CD4-positive, CD25-positive, alpha-beta regulatory T cell (primary cell): ENCODE measurements around the gene GPR107. TPM values are rescaled to one million over a fixed set of nuclear protein-coding genes. Genes with fewer than 3 reads are reported as not detected.

Experiments
- ATAC-seq, 2 donors: fragments of 150-1000 bp; cut with Tn5 transposase; one replicate each; pipeline ENCODE4 v1.10.0; 2021; ENCODE audit warnings: low read depth in 2 of 2, moderate number of reproducible peaks in 2 of 2, moderate library complexity in 1 of 2
- DNase-seq, 3 donors: peaks; one replicate each; pipeline versions ENCODE4 v3.0.0 to v3.0.0-alpha.2; 2012 to 2022; ENCODE audit warnings: mixed read lengths in 1 of 3
- H3K27ac ChIP-seq: one replicate; pipeline ENCODE4 v1.7.0; 2013; ENCODE audit warnings: mild to moderate bottlenecking, low read length; ENCODE audit not compliant: insufficient read depth, poor library complexity, severe bottlenecking
- H3K27me3 ChIP-seq: one replicate; pipeline ENCODE4 v1.7.0; 2013; ENCODE audit warnings: low read length; ENCODE audit not compliant: control insufficient read depth, insufficient read depth
- H3K36me3 ChIP-seq: one replicate; pipeline ENCODE4 v1.7.0; 2013; ENCODE audit warnings: mild to moderate bottlenecking, low read length, moderate library complexity; ENCODE audit not compliant: control insufficient read depth, insufficient read depth
- H3K4me1 ChIP-seq: 2 replicates; pipeline ENCODE4 v1.7.0; 2013; ENCODE audit warnings: mild to moderate bottlenecking, low read length; ENCODE audit not compliant: insufficient read depth, control insufficient read depth, poor library complexity, severe bottlenecking
- H3K4me3 ChIP-seq: one replicate; pipeline ENCODE4 v1.7.0; 2013; ENCODE audit warnings: low read depth, mild to moderate bottlenecking, low read length, moderate library complexity
- H3K9me3 ChIP-seq, 2 experiments: 1 replicate in 1 of 2; 2 replicates in 1 of 2; pipeline ENCODE4 v1.7.0; 2013; ENCODE audit warnings: low read length in 2 of 2, mild to moderate bottlenecking in 1 of 2, moderate library complexity in 1 of 2; ENCODE audit not compliant: control insufficient read depth in 2 of 2
- H3K27ac Mint-ChIP-seq, 3 donors: one replicate each; pipeline ENCODE4 v1.8.0; 2020 to 2022; ENCODE audit warnings: mild to moderate bottlenecking in 3 of 3, mixed read lengths in 3 of 3, moderate library complexity in 2 of 3
- H3K27me3 Mint-ChIP-seq: one replicate; pipeline ENCODE4 v1.8.0; 2022; ENCODE audit warnings: mild to moderate bottlenecking, mixed read lengths
- H3K36me3 Mint-ChIP-seq: one replicate; pipeline ENCODE4 v1.8.0; 2020; ENCODE audit warnings: mixed read lengths
- H3K4me1 Mint-ChIP-seq, 4 donors: one replicate each; pipeline ENCODE4 v1.8.0; 2020 to 2022; ENCODE audit warnings: mixed read lengths in 4 of 4, mild to moderate bottlenecking in 1 of 4
- H3K4me3 Mint-ChIP-seq, 4 donors: one replicate each; pipeline ENCODE4 v1.8.0; 2020 to 2022; ENCODE audit warnings: mild to moderate bottlenecking in 4 of 4, mixed read lengths in 4 of 4, moderate library complexity in 3 of 4
- H3K9me3 Mint-ChIP-seq, 7 donors: one replicate each; pipeline ENCODE4 v1.8.0; 2020 to 2022; ENCODE audit warnings: mixed read lengths in 7 of 7, mild to moderate bottlenecking in 3 of 7, moderate library complexity in 2 of 7
- polyA plus RNA-seq, 4 donors: library from polyadenylated mRNA; unstranded; fragments of 300-500 nt; fragmentation: Illumina TruSeq; gene quantifications; one replicate each; pipeline ENCODE4 v1.2.3, GENCODE V29; 2021
- total RNA-seq: library from RNA; stranded (reverse); gene quantifications from one replicate; pipeline ENCODE4 v1.2.3, GENCODE V29; 2022

GPR107 gene
- total and polyA plus RNA-seq, 5 donors from 2014 or later = 2.8 to 29.9 (median 3.3) TPM

- Mint-ChIP-seq H3K4me1 (peaks cover 50 to 99% (median 88%) of the 10 kb centered on the region in 4 donors), H3K9me3 (peaks cover 0 to 3% (median 0%) of the 10 kb centered on the region in 7 donors), H3K36me3 (peaks cover 25% of the 10 kb centered on the region), H3K27ac (peak overlapping the region; percentile 32 to 98 (median 74)), H3K27me3 (no peaks in the 10 kb centered on the region), H3K4me3 (peak overlapping the region; percentile 69 to 94 (median 79))
- H3K36me3 ChIP-seq = peaks cover 5% of the 10 kb centered on the region
- H3K9me3 ChIP-seq = no peaks in the 10 kb centered on the region
- DNase-seq (no peak), ATAC-seq (no peak)
- peak overlapping the region; percentile 79 for H3K4me3 ChIP-seq
- H3K27ac ChIP-seq = peak overlapping the region; percentile 91
- no peaks in the 10 kb centered on the region for H3K27me3 ChIP-seq
- peaks cover 99% of the 10 kb centered on the region for H3K4me1 ChIP-seq
These were observed 25.0 kb upstream of the GPR107 start for GRCh38 chr9:130028493-130029222.

- Histone ChIP-seq H3K36me3 (peaks cover 5% of the 10 kb centered on the region), H3K27me3 (no peaks in the 10 kb centered on the region), H3K27ac (peak overlapping the region; percentile 91), H3K4me3 (peak overlapping the region; percentile 79), H3K4me1 (peaks cover 99% of the 10 kb centered on the region), H3K9me3 (no peaks in the 10 kb centered on the region)
- Mint-ChIP-seq H3K36me3 (peaks cover 23% of the 10 kb centered on the region), H3K4me3 (peak overlapping the region; percentile 69 to 94 (median 79)), H3K4me1 (peaks cover 48 to 99% (median 82%) of the 10 kb centered on the region in 4 donors), H3K9me3 (peaks cover 0 to 3% (median 0%) of the 10 kb centered on the region in 7 donors), H3K27me3 (no peaks in the 10 kb centered on the region), H3K27ac (peak overlapping the region; percentile 32 to 98 (median 74))
- ATAC-seq = peak in 1 of 2 donors; percentile 11
- DNase-seq = peak in 1 of 3 donors; percentile 58
These were observed 24.3 kb upstream of the GPR107 start for GRCh38 chr9:130029223-130029973.

- H3K36me3 Mint-ChIP-seq = peaks cover 30% of the 10 kb centered on the region
- no peaks in the 10 kb centered on the region for H3K27me3 ChIP-seq
- peaks cover 100% of the 10 kb centered on the region for H3K4me1 ChIP-seq
- ATAC-seq (no peak), DNase-seq (no peak)
- peaks cover 0 to 3% (median 0%) of the 10 kb centered on the region in 7 donors for H3K9me3 Mint-ChIP-seq
- peak overlapping the region; percentile 91 for H3K27ac ChIP-seq
- no peaks in the 10 kb centered on the region for H3K27me3 Mint-ChIP-seq
- H3K36me3 ChIP-seq = peaks cover 5% of the 10 kb centered on the region
- H3K9me3 ChIP-seq = no peaks in the 10 kb centered on the region
- peaks cover 52 to 99% (median 83%) of the 10 kb centered on the region in 4 donors for H3K4me1 Mint-ChIP-seq
- H3K4me3 ChIP-seq = peak overlapping the region; percentile 79
- H3K27ac Mint-ChIP-seq = peak overlapping the region; percentile 74 to 98 (median 97)
- peak overlapping the region; percentile 69 to 94 (median 79) for H3K4me3 Mint-ChIP-seq
These were observed 23.0 kb upstream of the GPR107 start for GRCh38 chr9:130030651-130031127.

GRCh38 chr9:130034570-130034969, 19.1 kb upstream of the GPR107 start:
- peak overlapping the region; percentile 33 for H3K4me3 ChIP-seq
- H3K27me3 Mint-ChIP-seq = peaks cover 8% of the 10 kb centered on the region
- H3K4me1 Mint-ChIP-seq = peaks cover 52 to 98% (median 76%) of the 10 kb centered on the region in 4 donors
- peak overlapping the region; percentile 82 to 98 (median 90) for H3K4me3 Mint-ChIP-seq
- peaks cover 0 to 1% (median 0%) of the 10 kb centered on the region in 7 donors for H3K9me3 Mint-ChIP-seq
- no peaks in the 10 kb centered on the region for H3K27me3 ChIP-seq
- DNase-seq (peak in 1 of 3 donors; percentile 61), ATAC-seq (peak; percentile 44 to 56)
- no peaks in the 10 kb centered on the region for H3K9me3 ChIP-seq
- peak overlapping the region; percentile 36 to 99 (median 98) for H3K27ac Mint-ChIP-seq
- peaks cover 90% of the 10 kb centered on the region for H3K4me1 ChIP-seq
- H3K36me3 Mint-ChIP-seq = peaks cover 15% of the 10 kb centered on the region
- no peaks in the 10 kb centered on the region for H3K36me3 ChIP-seq
- peak overlapping the region; percentile 87 for H3K27ac ChIP-seq

GRCh38 chr9:130036099-130036498, 17.6 kb upstream of the GPR107 start:
- H3K4me3 Mint-ChIP-seq = peak overlapping the region; percentile 82 to 98 (median 90)
- Histone ChIP-seq H3K4me1 (peaks cover 89% of the 10 kb centered on the region), H3K9me3 (no peaks in the 10 kb centered on the region), H3K36me3 (no peaks in the 10 kb centered on the region), H3K27me3 (no peaks in the 10 kb centered on the region), H3K27ac (peak overlapping the region; percentile 87), H3K4me3 (peak overlapping the region; percentile 64)
- H3K27ac Mint-ChIP-seq = peak overlapping the region; percentile 70 to 99 (median 98)
- H3K9me3 Mint-ChIP-seq = peaks cover 0 to 1% (median 0%) of the 10 kb centered on the region in 7 donors
- H3K27me3 Mint-ChIP-seq = peaks cover 8% of the 10 kb centered on the region
- DNase-seq (peak in 1 of 3 donors; percentile 52), ATAC-seq (peak; percentile 60 to 62)
- H3K4me1 Mint-ChIP-seq = peaks cover 42 to 92% (median 68%) of the 10 kb centered on the region in 4 donors
- H3K36me3 Mint-ChIP-seq = peaks cover 17% of the 10 kb centered on the region

- Histone ChIP-seq H3K4me1 (peaks cover 70% of the 10 kb centered on the region), H3K4me3 (peak overlapping the region; percentile 100), H3K27ac (peak overlapping the region; percentile 87), H3K36me3 (no peaks in the 10 kb centered on the region), H3K9me3 (no peaks in the 10 kb centered on the region), H3K27me3 (no peaks in the 10 kb centered on the region)
- H3K9me3 Mint-ChIP-seq = peaks cover 0 to 1% (median 0%) of the 10 kb centered on the region in 7 donors
- H3K36me3 Mint-ChIP-seq = peaks cover 16% of the 10 kb centered on the region
- peak overlapping the region; percentile 92 to 98 (median 95) for H3K27ac Mint-ChIP-seq
- ATAC-seq = peak in 1 of 2 donors; percentile 10
- peaks cover 13% of the 10 kb centered on the region for H3K27me3 Mint-ChIP-seq
- H3K4me3 Mint-ChIP-seq = peak overlapping the region; percentile 96 to 100 (median 98)
- peaks cover 23 to 75% (median 55%) of the 10 kb centered on the region in 4 donors for H3K4me1 Mint-ChIP-seq
- DNase-seq = peak in 2 of 3 donors; percentile 55 to 73
These were observed 14.1 kb upstream of the GPR107 start for GRCh38 chr9:130039528-130040147.
